D341Med (cell line): ENCODE measurements around the gene GNAQ.
A peak's percentile ranks its signal among the peaks of the same experiment; 100 is the strongest.
"Not testable (repeated sequence)": the region's sequence is repeated elsewhere in the genome, so short reads cannot be mapped to it uniquely, and the experiment has no call there.

Experiments
- DNase-seq: peaks from one replicate; pipeline ENCODE4 v3.0.0; 2012; ENCODE audit warnings: low spot score

GNAQ gene

GRCh38 chr9:77770340-77770739 is 261.3 kb downstream of the GNAQ start:
- DNase-seq = no peak

- DNase-seq = no peak
These were observed 262.4 kb downstream of the GNAQ start for GRCh38 chr9:77769246-77769645.

GRCh38 chr9:77766587-77766986 is 265.0 kb downstream of the GNAQ start:
- no peak for DNase-seq

GRCh38 chr9:77765781-77766259 is 265.8 kb downstream of the GNAQ start:
- no peak for DNase-seq

- DNase-seq = no peak
These were observed 266.5 kb downstream of the GNAQ start for GRCh38 chr9:77764894-77765780.

GRCh38 chr9:77763566-77763965 is 268.0 kb downstream of the GNAQ start:
- DNase-seq = no peak

GRCh38 chr9:77760919-77761318 is 270.7 kb downstream of the GNAQ start:
- DNase-seq = not testable (repeated sequence)

GRCh38 chr9:77759391-77759790 is 272.2 kb downstream of the GNAQ start:
- no peak for DNase-seq

GRCh38 chr9:77756449-77756848 is 275.2 kb downstream of the GNAQ start:
- DNase-seq = no peak

GRCh38 chr9:77753180-77753579 is 278.4 kb downstream of the GNAQ start:
- no peak for DNase-seq

- no peak for DNase-seq
These were observed 279.1 kb downstream of the GNAQ start for GRCh38 chr9:77752554-77752953.

GRCh38 chr9:77751341-77752091 is 280.1 kb downstream of the GNAQ start:
- DNase-seq = peak; percentile 42

GRCh38 chr9:77750981-77751340 is 280.6 kb downstream of the GNAQ start:
- no peak for DNase-seq

- DNase-seq = no peak
These were observed 281.3 kb downstream of the GNAQ start for GRCh38 chr9:77750284-77750683.

GRCh38 chr9:77748214-77748772 is 283.3 kb downstream of the GNAQ start:
- DNase-seq = no peak

GRCh38 chr9:77747163-77747562 is 284.4 kb downstream of the GNAQ start:
- no peak for DNase-seq

GRCh38 chr9:77744841-77745430 is 286.7 kb downstream of the GNAQ start:
- DNase-seq = no peak

GRCh38 chr9:77743386-77743785 is 288.2 kb downstream of the GNAQ start:
- DNase-seq = no peak

- no peak for DNase-seq
These were observed 292.7 kb downstream of the GNAQ start for GRCh38 chr9:77738932-77739331.

GRCh38 chr9:77735494-77735893 is 296.1 kb downstream of the GNAQ start:
- DNase-seq = no peak

- DNase-seq = peak; percentile 66
These were observed 299.7 kb downstream of the GNAQ start for GRCh38 chr9:77731930-77732329.

- no peak for DNase-seq
These were observed 300.5 kb downstream of the GNAQ start for GRCh38 chr9:77731008-77731698.
